Measurements from ENCODE around the gene DEFB125. TPM values are rescaled to one million over a fixed set of nuclear protein-coding genes. Genes with fewer than 3 reads are reported as not detected.

Gene DEFB125
- total and polyA plus RNA-seq, 3 donors from 2014 or later: 0.25 to 0.67 TPM; not detected in 1

DNA sequence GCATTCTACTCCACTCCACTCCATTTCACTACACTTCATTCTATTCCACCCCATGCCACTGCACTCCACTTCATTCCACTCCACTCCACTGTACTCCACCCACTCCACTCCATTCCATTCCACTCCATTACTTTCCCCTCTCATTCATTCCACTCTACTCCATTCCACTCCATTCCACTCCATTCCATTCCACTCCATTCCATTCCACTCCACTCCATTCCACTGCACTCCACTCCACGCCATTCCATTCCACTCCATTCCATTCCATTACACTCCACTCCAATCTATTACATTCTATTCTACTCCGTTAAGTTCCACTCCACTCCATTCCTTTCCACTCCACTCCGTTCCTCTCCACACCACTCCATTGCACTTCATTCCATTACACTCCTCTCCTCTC, 25.0 kb upstream of the DEFB125 start:
- Histone ChIP-seq H3K4me1 (no peaks in the 10 kb centered on the region), H3K9me3 (no peaks in the 10 kb centered on the region), H3K36me3 (ENCODE audit: low read depth, missing control alignments) (no peaks in the 10 kb centered on the region), H3K27ac (no peak overlapping the region), H3K27me3 (no peaks in the 10 kb centered on the region), H3K4me3 (no peak overlapping the region)
- TF ChIP-seq POLR2A (IDR thresholded peaks at IDR 0.05) (no peak), CTCF (IDR thresholded peaks at IDR 0.05) (no peak)
- 73 to 77% methylated on average over 3 of the region's 3 CpGs for WGBS, 2 donors
- intact Hi-C loops (cut with DNase I; ENCODE audit: low total_unique reads): no loop called here
- no peak for DNase-seq

DNA sequence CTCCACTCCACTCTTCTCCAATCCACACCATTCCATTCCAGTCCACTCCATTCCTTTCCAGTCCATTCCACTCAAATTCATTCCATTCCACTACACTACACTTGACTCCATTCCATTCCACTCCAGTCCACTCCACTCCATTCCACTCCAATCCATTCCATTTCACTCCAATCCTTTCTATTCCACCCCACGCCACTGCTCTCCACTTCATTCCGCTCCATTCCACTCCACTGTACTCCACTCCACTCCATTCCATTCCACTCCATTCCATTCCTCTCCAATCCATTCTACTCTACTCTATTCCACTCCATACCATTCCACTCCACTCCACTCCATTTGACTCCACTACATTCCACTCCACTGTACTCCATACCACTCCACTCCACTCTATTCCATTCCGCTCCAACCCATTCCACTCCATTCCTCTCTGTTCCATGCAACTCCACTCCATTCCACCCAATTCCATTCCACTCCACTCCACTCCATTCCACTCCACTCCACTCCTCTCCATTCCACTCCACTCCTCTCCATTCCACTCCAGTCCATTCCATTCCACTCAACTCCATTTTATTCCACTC, 23.4 kb upstream of the DEFB125 start:
- H3K9me3 ChIP-seq: no peaks in the 10 kb centered on the region
- no peak overlapping the region for H3K27ac ChIP-seq
- WGBS, 2 donors: 86 to 87% methylated on average over 3 of the region's 3 CpGs
- no peaks in the 10 kb centered on the region for H3K27me3 ChIP-seq
- H3K36me3 ChIP-seq (ENCODE audit: low read depth, missing control alignments): no peaks in the 10 kb centered on the region
- H3K4me1 ChIP-seq: no peaks in the 10 kb centered on the region
- TF ChIP-seq CTCF (IDR thresholded peaks at IDR 0.05) (no peak), POLR2A (IDR thresholded peaks at IDR 0.05) (no peak)
- no peak overlapping the region for H3K4me3 ChIP-seq
- no peak for DNase-seq
- intact Hi-C loops (cut with DNase I; ENCODE audit: low total_unique reads): no loop called here

DNA sequence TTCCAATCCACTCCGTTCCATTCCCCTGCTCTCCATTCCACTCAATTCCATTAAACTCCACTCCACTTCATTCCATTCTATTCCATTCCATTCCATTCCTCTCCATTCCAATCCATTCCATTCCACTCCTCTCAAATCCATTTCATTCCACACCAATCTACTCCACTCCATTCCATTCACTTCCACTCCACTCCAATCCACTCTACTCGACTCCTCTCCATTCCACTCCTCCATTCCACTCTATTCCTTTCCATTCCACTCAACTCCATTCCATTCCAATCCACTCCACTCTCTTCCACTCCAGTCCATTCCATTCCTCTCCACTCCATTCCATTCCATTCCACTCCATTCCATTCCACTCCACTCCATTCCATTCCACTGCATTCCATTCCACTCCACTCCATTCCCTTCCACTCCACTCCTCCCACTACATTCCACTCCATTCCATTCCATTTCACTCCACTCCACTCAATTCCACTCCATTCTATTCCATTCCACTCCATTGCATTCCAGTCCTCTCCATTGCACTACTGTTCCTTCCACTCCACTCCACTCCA, 22.6 kb upstream of the DEFB125 start:
- no peaks in the 10 kb centered on the region for H3K4me1 ChIP-seq
- H3K27me3 ChIP-seq: no peaks in the 10 kb centered on the region
- no peak overlapping the region for H3K27ac ChIP-seq
- WGBS, 2 donors: 75 to 84% methylated on average over 2 of the region's 2 CpGs
- no peak overlapping the region for H3K4me3 ChIP-seq
- intact Hi-C loops (cut with DNase I; ENCODE audit: low total_unique reads): no loop called here
- H3K9me3 ChIP-seq: no peaks in the 10 kb centered on the region
- TF ChIP-seq CTCF (IDR thresholded peaks at IDR 0.05) (no peak), POLR2A (IDR thresholded peaks at IDR 0.05) (no peak)
- no peaks in the 10 kb centered on the region for H3K36me3 ChIP-seq (ENCODE audit: low read depth, missing control alignments)
- DNase-seq: no peak

- no peaks in the 10 kb centered on the region for H3K9me3 ChIP-seq
- H3K27me3 ChIP-seq: no peaks in the 10 kb centered on the region
- intact Hi-C loops (cut with DNase I; ENCODE audit: low total_unique reads): no loop called here
- no peak overlapping the region for H3K4me3 ChIP-seq
- H3K27ac ChIP-seq: no peak overlapping the region
- H3K36me3 ChIP-seq (ENCODE audit: low read depth, missing control alignments): no peaks in the 10 kb centered on the region
- no peaks in the 10 kb centered on the region for H3K4me1 ChIP-seq
- 61 to 66% methylated on average over 2 of the region's 2 CpGs for WGBS, 2 donors
- DNase-seq: no peak
- no peak for TF ChIP-seq POLR2A (IDR thresholded peaks at IDR 0.05)
- no peak for TF ChIP-seq CTCF (IDR thresholded peaks at IDR 0.05)
These were observed 10.2 kb upstream of the DEFB125 start for GRCh38 chr20:77231-77630.

GRCh38 chr20:78338-78737, 9.1 kb upstream of the DEFB125 start:
- H3K9me3 ChIP-seq: no peaks in the 10 kb centered on the region
- H3K4me3 ChIP-seq: no peak overlapping the region
- TF ChIP-seq POLR2A (IDR thresholded peaks at IDR 0.05): no peak
- TF ChIP-seq CTCF (IDR thresholded peaks at IDR 0.05): no peak
- intact Hi-C loops (cut with DNase I; ENCODE audit: low total_unique reads): no loop called here
- no peaks in the 10 kb centered on the region for H3K4me1 ChIP-seq
- no peak overlapping the region for H3K27ac ChIP-seq
- H3K36me3 ChIP-seq (ENCODE audit: low read depth, missing control alignments): no peaks in the 10 kb centered on the region
- no peaks in the 10 kb centered on the region for H3K27me3 ChIP-seq
- DNase-seq: no peak

All from testis (tissue), 3 donors.